CD14-positive monocyte (primary cell): Measurements from ENCODE around the gene NDUFV3. TPM values are rescaled to one million over a fixed set of nuclear protein-coding genes. Genes with fewer than 3 reads are reported as not detected.
"Not testable (repeated sequence)": the region's sequence is repeated elsewhere in the genome, so short reads cannot be mapped to it uniquely, and the experiment has no call there.

Experiments
- DNase-seq, 3 donors: peaks; one replicate each; pipeline ENCODE4 v3.0.0-alpha.2; 2011 to 2022
- H2AFZ ChIP-seq: 2 replicates; pipeline ENCODE4 v1.6.0; 2012; ENCODE audit warnings: mild to moderate bottlenecking, low read depth, low read length, inconsistent platforms; ENCODE audit not compliant: insufficient read depth, poor library complexity, severe bottlenecking
- H3K27ac ChIP-seq, 2 donors: 1 replicate in 1 of 2; 2 replicates in 1 of 2; pipeline ENCODE4 v1.5.1; 2012 to 2013; ENCODE audit warnings: low read length in 2 of 2, control low read depth in 1 of 2, inconsistent platforms in 1 of 2, low read depth in 1 of 2, mild to moderate bottlenecking in 1 of 2
- H3K27me3 ChIP-seq, 2 donors: one replicate each; pipeline versions ENCODE4 v1.6.0 to v1.6.1; 2011 to 2013; ENCODE audit warnings: low read length in 2 of 2; ENCODE audit not compliant: control insufficient read depth in 2 of 2, insufficient read depth in 2 of 2
- H3K36me3 ChIP-seq, 2 donors: replicated peaks in 1 of 2; 1 replicate in 1 of 2; 2 replicates in 1 of 2; pipeline versions ENCODE4 v1.5.1 to v1.6.1; 2012 to 2013; ENCODE audit warnings: low read length in 2 of 2, control low read depth in 1 of 2, inconsistent platforms in 1 of 2, mild to moderate bottlenecking in 1 of 2; ENCODE audit not compliant: insufficient read depth in 2 of 2, control insufficient read depth in 1 of 2
- H3K4me1 ChIP-seq, 2 donors: 1 replicate in 1 of 2; 2 replicates in 1 of 2; pipeline versions ENCODE4 v1.5.1 to v1.6.1; 2012 to 2013; ENCODE audit warnings: low read length in 2 of 2, control low read depth in 1 of 2, inconsistent platforms in 1 of 2, mild to moderate bottlenecking in 1 of 2, moderate library complexity in 1 of 2; ENCODE audit not compliant: insufficient read depth in 2 of 2, control insufficient read depth in 1 of 2
- H3K4me2 ChIP-seq: replicated peaks from 2 replicates; pipeline ENCODE3; 2012; ENCODE audit warnings: low read length, moderate library complexity, mild to moderate bottlenecking; ENCODE audit not compliant: poor library complexity, severe bottlenecking; ENCODE audit errors: extremely low read depth
- H3K4me3 ChIP-seq, 3 experiments: fragments of 200-600 bp in 1 of 3; sonication (generic) in 1 of 3; replicated peaks in 1 of 3; 1 replicate in 2 of 3; 2 replicates in 1 of 3; pipeline ENCODE4 v1.5.1; 2011 to 2013; ENCODE audit warnings: low read length in 3 of 3, mild to moderate bottlenecking in 3 of 3, control low read depth in 2 of 3, low read depth in 2 of 3, inconsistent platforms in 1 of 3, moderate library complexity in 1 of 3
- H3K79me2 ChIP-seq: 2 replicates; pipeline ENCODE4 v1.6.0; 2012; ENCODE audit warnings: mild to moderate bottlenecking, control low read depth, inconsistent platforms, low read length, moderate library complexity; ENCODE audit not compliant: insufficient read depth
- H3K9ac ChIP-seq: 2 replicates; pipeline ENCODE4 v1.6.0; 2017; ENCODE audit warnings: low read length, mild to moderate bottlenecking; ENCODE audit not compliant: insufficient read depth, poor library complexity, severe bottlenecking
- H3K9me3 ChIP-seq, 2 donors: replicated peaks in 1 of 2; 1 replicate in 1 of 2; 2 replicates in 1 of 2; pipeline versions ENCODE4 v1.5.1 to v1.6.1; 2012 to 2013; ENCODE audit warnings: low read length in 2 of 2, control low read depth in 1 of 2; ENCODE audit not compliant: control insufficient read depth in 1 of 2, insufficient read depth in 1 of 2
- H4K20me1 ChIP-seq: 2 replicates; pipeline ENCODE4 v1.6.0; 2012; ENCODE audit warnings: mild to moderate bottlenecking, low read length, control low read depth, moderate library complexity; ENCODE audit not compliant: insufficient read depth
- H3K27ac Mint-ChIP-seq, 7 donors: one replicate each; pipeline ENCODE4 v1.8.0; 2020; ENCODE audit warnings: mild to moderate bottlenecking in 7 of 7, mixed read lengths in 7 of 7, moderate library complexity in 6 of 7, inconsistent platforms in 2 of 7
- H3K27me3 Mint-ChIP-seq, 3 donors: one replicate each; pipeline ENCODE4 v1.8.0; 2021 to 2022; ENCODE audit warnings: low read depth in 3 of 3, mild to moderate bottlenecking in 3 of 3, mixed read lengths in 3 of 3, moderate library complexity in 3 of 3, inconsistent platforms in 1 of 3
- H3K36me3 Mint-ChIP-seq, 2 donors: one replicate each; pipeline ENCODE4 v1.8.0; 2020; ENCODE audit warnings: mixed read lengths in 2 of 2, inconsistent platforms in 1 of 2, mild to moderate bottlenecking in 1 of 2
- H3K4me1 Mint-ChIP-seq: one replicate; pipeline ENCODE4 v1.8.0; 2020; ENCODE audit warnings: mild to moderate bottlenecking, mixed read lengths
- H3K4me3 Mint-ChIP-seq, 2 donors: one replicate each; pipeline ENCODE4 v1.8.0; 2020; ENCODE audit warnings: mild to moderate bottlenecking in 2 of 2, mixed read lengths in 2 of 2, moderate library complexity in 1 of 2
- H3K9me3 Mint-ChIP-seq, 7 donors: one replicate each; pipeline ENCODE4 v1.8.0; 2020 to 2022; ENCODE audit warnings: mixed read lengths in 7 of 7, mild to moderate bottlenecking in 6 of 7, moderate library complexity in 6 of 7, inconsistent platforms in 2 of 7
- WGBS: methylation state at CpG from one replicate; pipeline ENCODE4 v1.1.5; 2013; ENCODE audit warnings: missing lambda C conversion rate; ENCODE audit not compliant: insufficient coverage; 5-methylcytosine and 5-hydroxymethylcytosine counted together
- intact Hi-C, 2 donors: fragments of 100-400 bp; cut with micrococcal nuclease; formaldehyde crosslinking; loops; one replicate each; pipeline versions ENCODE4 v1.15.0 to v1.15.1; 2023
- polyA plus RNA-seq, 3 donors: library from polyadenylated mRNA; depleted of rRNA in 1 of 3; unstranded in 2 of 3; stranded (reverse) in 1 of 3; fragments of 300-500 nt in 2 of 3; fragments of >200 nt in 1 of 3; fragmentation: Illumina TruSeq in 2 of 3; gene quantifications; 1 replicate in 2 of 3; 2 replicates in 1 of 3; pipeline ENCODE4 v1.2.3, GENCODE V29; 2012 to 2021
- TF ChIP-seq, protein P1 (sequence below): fragments of 200-600 bp; IDR thresholded peaks from one replicate; pipeline ENCODE4 v1.8.0; 2022; ENCODE audit warnings: antibody characterized with exemption, mild to moderate bottlenecking

NDUFV3 gene
- polyA plus RNA-seq, 3 donors: 18.2 to 35.5 (median 28.0) TPM

DNA sequence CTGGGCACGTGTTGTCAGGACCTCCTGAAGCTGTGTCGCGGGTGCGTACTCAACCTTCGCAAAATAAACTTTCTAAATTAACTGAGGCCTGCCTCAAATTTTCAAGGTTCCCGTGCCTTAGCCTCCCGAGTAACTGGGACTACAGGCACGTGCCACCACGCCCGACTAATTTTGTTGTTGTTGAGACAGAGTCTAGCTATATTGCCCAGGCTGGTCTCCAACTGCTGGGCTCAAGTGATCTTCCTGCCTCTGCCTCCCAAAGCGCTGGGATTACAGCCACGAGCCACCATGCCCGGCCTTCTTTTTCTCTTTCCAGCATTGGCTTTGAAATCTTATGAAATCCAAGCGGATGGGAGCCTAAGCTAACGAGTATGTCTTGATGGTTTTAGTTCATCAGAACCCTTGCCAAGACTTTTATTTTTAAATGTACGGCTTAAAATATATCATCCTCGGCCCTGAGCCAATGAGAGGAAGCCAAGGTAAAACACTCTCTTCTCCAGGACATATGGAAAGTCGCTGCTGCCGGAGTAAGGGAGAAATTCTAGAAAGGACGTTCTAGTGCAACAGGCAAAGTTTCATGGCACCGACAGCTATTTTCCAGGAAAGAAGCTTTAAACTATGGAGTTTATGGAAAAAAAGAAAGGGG is 45.0 kb downstream of the NDUFV3 start:
- Mint-ChIP-seq H3K4me1 (peaks cover 22% of the 10 kb centered on the region), H3K27ac (no peak overlapping the region), H3K27me3 (peaks cover 0 to 6% (median 3%) of the 10 kb centered on the region in 3 donors), H3K9me3 (peaks cover 0 to 5% (median 1%) of the 10 kb centered on the region in 7 donors), H3K36me3 (no peaks in the 10 kb centered on the region), H3K4me3 (no peak overlapping the region)
- no peak overlapping the region for H3K4me3 ChIP-seq
- DNase-seq: no peak
- TF ChIP-seq, protein P1, sequence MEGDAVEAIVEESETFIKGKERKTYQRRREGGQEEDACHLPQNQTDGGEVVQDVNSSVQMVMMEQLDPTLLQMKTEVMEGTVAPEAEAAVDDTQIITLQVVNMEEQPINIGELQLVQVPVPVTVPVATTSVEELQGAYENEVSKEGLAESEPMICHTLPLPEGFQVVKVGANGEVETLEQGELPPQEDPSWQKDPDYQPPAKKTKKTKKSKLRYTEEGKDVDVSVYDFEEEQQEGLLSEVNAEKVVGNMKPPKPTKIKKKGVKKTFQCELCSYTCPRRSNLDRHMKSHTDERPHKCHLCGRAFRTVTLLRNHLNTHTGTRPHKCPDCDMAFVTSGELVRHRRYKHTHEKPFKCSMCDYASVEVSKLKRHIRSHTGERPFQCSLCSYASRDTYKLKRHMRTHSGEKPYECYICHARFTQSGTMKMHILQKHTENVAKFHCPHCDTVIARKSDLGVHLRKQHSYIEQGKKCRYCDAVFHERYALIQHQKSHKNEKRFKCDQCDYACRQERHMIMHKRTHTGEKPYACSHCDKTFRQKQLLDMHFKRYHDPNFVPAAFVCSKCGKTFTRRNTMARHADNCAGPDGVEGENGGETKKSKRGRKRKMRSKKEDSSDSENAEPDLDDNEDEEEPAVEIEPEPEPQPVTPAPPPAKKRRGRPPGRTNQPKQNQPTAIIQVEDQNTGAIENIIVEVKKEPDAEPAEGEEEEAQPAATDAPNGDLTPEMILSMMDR: no peak
- no peak overlapping the region for H3K4me2 ChIP-seq
- over 99% methylated on average over 16 of the region's 21 CpGs for WGBS
- no peaks in the 10 kb centered on the region for H3K27me3 ChIP-seq
- H2AFZ ChIP-seq: no peak overlapping the region
- H3K9ac ChIP-seq: no peak overlapping the region
- no peak overlapping the region for H3K27ac ChIP-seq
- intact Hi-C loops: no loop called here
- no peaks in the 10 kb centered on the region for H3K9me3 ChIP-seq
- H3K79me2 ChIP-seq: no peaks in the 10 kb centered on the region
- no peaks in the 10 kb centered on the region for H4K20me1 ChIP-seq
- no peaks in the 10 kb centered on the region for H3K4me1 ChIP-seq
- H3K36me3 ChIP-seq: no peaks in the 10 kb centered on the region

DNA sequence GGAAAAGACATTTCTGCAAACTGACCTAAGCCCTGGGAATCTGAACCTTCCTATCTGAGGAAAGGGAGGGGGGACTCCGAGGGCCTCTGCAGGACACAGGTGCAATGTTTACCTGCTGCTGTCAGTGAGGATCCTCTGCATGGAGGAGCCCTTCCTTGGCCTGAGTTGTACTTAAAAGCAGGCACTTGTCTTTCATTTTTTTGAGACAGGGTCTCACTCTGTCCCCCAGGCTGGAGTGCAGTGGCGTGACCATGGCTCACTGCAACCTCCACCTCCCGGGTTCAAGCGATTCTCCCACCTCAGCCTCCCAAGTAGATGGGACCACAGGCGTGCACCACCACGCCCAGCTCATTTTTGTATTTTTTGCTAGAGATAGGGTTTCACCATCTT is 45.5 kb downstream of the NDUFV3 start:
- H3K4me3 ChIP-seq, intact Hi-C loops, H3K9me3 Mint-ChIP-seq, DNase-seq, H3K27me3 Mint-ChIP-seq, H3K36me3 ChIP-seq, H3K27ac ChIP-seq, H3K79me2 ChIP-seq, H3K9ac ChIP-seq, H3K36me3 Mint-ChIP-seq, H3K27me3 ChIP-seq, H3K4me3 Mint-ChIP-seq, H4K20me1 ChIP-seq, H3K4me1 ChIP-seq, H3K9me3 ChIP-seq, H2AFZ ChIP-seq, H3K4me2 ChIP-seq, H3K27ac Mint-ChIP-seq: not testable (repeated sequence)
- peaks cover 22% of the 10 kb centered on the region for H3K4me1 Mint-ChIP-seq
- WGBS: 94% methylated on average over 2 of the region's 6 CpGs
